GM12878 (cell line): ENCODE data around the gene RALGAPA2. TPM values are rescaled to one million over a fixed set of nuclear protein-coding genes. Genes with fewer than 3 reads are reported as not detected.

Experiments
- ATAC-seq: fragments of 200-7000 bp; cut with Tn5 transposase; 3 replicates; pipeline ENCODE4 v1.9.1; 2020; ENCODE audit warnings: mild to moderate bottlenecking, moderate library complexity
- BruUV-seq: library from RNA; stranded (reverse); fragments of 400-500 nt; replicated peaks from 2 replicates; lab custom pipeline; 2021; lab: Mats Ljungman, UMichigan
- CTCF ChIA-PET: fragments of 300-600 bp; sonication (Branson Sonifier 250); formaldehyde crosslinking; extraction: SDS; loops from one replicate; lab custom pipeline; 2021; ENCODE audit warnings: inconsistent platforms; lab: Yijun Ruan, JAX
- POLR2A ChIA-PET: fragments of 350-600 bp; formaldehyde crosslinking; extraction: SDS; loops from one replicate; lab custom pipeline; 2021; ENCODE audit warnings: inconsistent platforms; lab: Charles Lee
- RAD21 ChIA-PET: fragments of 300-600 bp; sonication (Branson Sonifier 250); formaldehyde crosslinking; loops from one replicate; lab custom pipeline; 2023; ENCODE audit warnings: antibody characterized with exemption; ENCODE audit not compliant: unreplicated experiment; lab: Charles Lee
- SMC1A ChIA-PET: fragments of 300-600 bp; sonication (Branson Sonifier 250); formaldehyde crosslinking; loops from one replicate; lab custom pipeline; 2023; ENCODE audit not compliant: unreplicated experiment, uncharacterized antibody; lab: Charles Lee
- DNase-seq: peaks from one replicate; pipeline ENCODE4 v3.0.0-alpha.2; 2011; ENCODE audit warnings: low read depth, low spot score
- FAIRE-seq: peaks from 3 replicates; lab custom pipeline; 2011; peaks lifted over from hg19 to GRCh38; lab: Jason Lieb, UNC
- H2AFZ ChIP-seq: 2 replicates; pipeline ENCODE4 v1.6.0; 2011; ENCODE audit warnings: low read depth, low read length, control low read depth; ENCODE audit not compliant: control insufficient read depth
- H3K27ac ChIP-seq: 2 replicates; pipeline ENCODE4 v1.5.1; 2011; ENCODE audit warnings: control low read depth; ENCODE audit not compliant: control insufficient read depth, insufficient read depth
- H3K27me3 ChIP-seq, 2 experiments: replicated peaks in 1 of 2; 2 replicates each; pipeline versions ENCODE4 v1.6.0 to v1.6.1; 2011; ENCODE audit warnings: low read length in 1 of 2; ENCODE audit not compliant: control insufficient read depth in 2 of 2, insufficient read depth in 2 of 2
- H3K36me3 ChIP-seq, 2 experiments: 2 replicates each; pipeline ENCODE4 v1.5.1; 2011; ENCODE audit warnings: low read length in 1 of 2; ENCODE audit not compliant: control insufficient read depth in 2 of 2, insufficient read depth in 2 of 2
- H3K4me1 ChIP-seq: 2 replicates; pipeline ENCODE4 v1.6.1; 2011; ENCODE audit warnings: mild to moderate bottlenecking, low read length, moderate library complexity, mixed read lengths; ENCODE audit not compliant: control insufficient read depth, insufficient read depth
- H3K4me2 ChIP-seq: 2 replicates; pipeline ENCODE4 v1.6.0; 2011; ENCODE audit warnings: control low read depth; ENCODE audit not compliant: control insufficient read depth, insufficient read depth
- H3K4me3 ChIP-seq: fragments of 200-600 bp; sonication (generic); 2 replicates; pipeline ENCODE4 v1.5.1; 2016
- H3K79me2 ChIP-seq: 2 replicates; pipeline ENCODE4 v1.6.0; 2011; ENCODE audit warnings: low read length; ENCODE audit not compliant: control insufficient read depth, insufficient read depth
- H3K9ac ChIP-seq: 2 replicates; pipeline ENCODE4 v1.8.0; 2011; ENCODE audit warnings: low read length, control low read depth, mixed read lengths; ENCODE audit not compliant: control insufficient read depth, insufficient read depth
- H3K9me3 ChIP-seq: replicated peaks from 3 replicates; pipeline ENCODE4 v1.5.1; 2011; ENCODE audit warnings: mild to moderate bottlenecking, low read length; ENCODE audit not compliant: control insufficient read depth, insufficient read depth
- H4K20me1 ChIP-seq: 2 replicates; pipeline ENCODE4 v1.6.0; 2011; ENCODE audit not compliant: control insufficient read depth, insufficient read depth
- CHD2 ChIP-seq: IDR thresholded peaks from 2 replicates; pipeline ENCODE4 v1.6.1; 2011; ENCODE audit warnings: low read depth, low read length, improper control_type of control experiment, borderline replicate concordance
- CUX1 ChIP-seq: IDR thresholded peaks from 2 replicates; pipeline ENCODE4 v1.6.1; 2012; ENCODE audit warnings: improper control_type of control experiment, low read depth, low read length; ENCODE audit not compliant: insufficient replicate concordance
- HSF1 ChIP-seq: fragments of 150-350 bp; IDR thresholded peaks from 2 replicates; pipeline ENCODE4 v1.6.1; 2014; ENCODE audit warnings: mild to moderate bottlenecking, low read depth, low read length
- JUNB ChIP-seq: IDR thresholded peaks from 2 replicates; pipeline ENCODE4 v1.6.1; 2016; ENCODE audit warnings: antibody characterized with exemption, mild to moderate bottlenecking
- RUNX3 ChIP-seq: IDR thresholded peaks from 2 replicates; pipeline ENCODE4 v1.6.1; 2012; ENCODE audit warnings: low read length, inconsistent platforms
- SIN3A ChIP-seq: IDR thresholded peaks from 2 replicates; pipeline ENCODE4 v1.6.1; 2012; ENCODE audit warnings: low read depth, low read length, improper control_type of control experiment
- WRNIP1 ChIP-seq: IDR thresholded peaks from 2 replicates; pipeline ENCODE4 v1.6.1; 2011; ENCODE audit warnings: low read depth, low read length, improper control_type of control experiment, borderline replicate concordance
- ZBED1 ChIP-seq: IDR thresholded peaks from 2 replicates; pipeline ENCODE4 v1.6.1; 2016; ENCODE audit warnings: borderline replicate concordance
- ZNF217 ChIP-seq: fragments of 450-650 bp; IDR thresholded peaks from 2 replicates; pipeline ENCODE4 v1.6.1; 2017; ENCODE audit warnings: antibody characterized with exemption, mild to moderate bottlenecking
- WGBS: methylation state at CpG from one replicate; pipeline ENCODE4 v1.1.6; 2016; ENCODE audit warnings: low lambda C conversion rate; ENCODE audit not compliant: insufficient replicate concordance, insufficient coverage; ENCODE audit errors: missing lambda C conversion rate; 5-methylcytosine and 5-hydroxymethylcytosine counted together
- in situ Hi-C: fragments of 300-500 bp; cut with MboI; formaldehyde crosslinking; loops from 9 replicates; pipeline ENCODE4 v1.14.3; 2018; ENCODE audit warnings: mixed read lengths
- intact Hi-C: fragments of 100-400 bp; cut with micrococcal nuclease; formaldehyde crosslinking; loops from one replicate; pipeline ENCODE4 v1.14.2; 2022; ENCODE audit not compliant: unreplicated experiment
- polyA plus RNA-seq, 11 experiments: library from polyadenylated mRNA; depleted of rRNA in 4 of 11; unstranded in 6 of 11; stranded (reverse) in 5 of 11; fragments of >200 nt; fragmentation: Nextera tagmentation in 4 of 11; fragmentation: Illumina TruSeq in 1 of 11; extraction: Ambion mirVana in 4 of 11; extraction: Trizol in 1 of 11; gene quantifications; 1 replicate in 1 of 11; 2 replicates in 10 of 11; pipeline versions ENCODE4 v1.2.1 to v1.2.3, GENCODE V29; 2011 to 2016; ENCODE audit warnings: inconsistent platforms in 2 of 11, missing spikeins in 2 of 11, low read depth in 1 of 11
- total RNA-seq, 4 experiments: library from RNA; depleted of rRNA in 3 of 4; stranded (reverse); fragments of >200 nt in 3 of 4; fragmentation: Illumina TruSeq in 1 of 4; extraction: Trizol in 1 of 4; gene quantifications; 2 replicates each; pipeline versions ENCODE4 v1.2.1 to v1.2.3, GENCODE V29; 2013 to 2021

RALGAPA2 gene
- total and polyA plus RNA-seq, 10 of the 15 experiments (the other 5 are each of a cell fraction or from before 2014, with no cell fraction given) = 2.9 to 29.4 (median 19.6) TPM

- no peak for TF ChIP-seq CUX1
- no peak for TF ChIP-seq ZNF217
Observed at GRCh38 chr20:20456741-20457140, 255.7 kb downstream of the RALGAPA2 start (continued).

- 86% methylated on average over 2 of the region's 2 CpGs for WGBS
- POLR2A ChIA-PET = interaction anchor here (0.9 to 6.4 kb wide), 2 partner anchors 9 to 36 kb away, joined by 4 to 46 read pairs; no protein-coding TSS in a partner anchor
- Histone ChIP-seq H3K9me3 (no peaks in the 10 kb centered on the region), H3K4me3 (no peak overlapping the region), H3K4me1 (peaks cover 25% of the 10 kb centered on the region), H3K4me2 (no peak overlapping the region), H3K27ac (peak overlapping the region; percentile 38; the same call in 1 of the 2 replicates), H4K20me1 (no peaks in the 10 kb centered on the region), H3K79me2 (no peaks in the 10 kb centered on the region; the same call in 1 of the 2 replicates), H3K27me3 (no peaks in the 10 kb centered on the region), H3K9ac (no peak overlapping the region), H2AFZ (no peak overlapping the region), H3K36me3 (peaks cover 3 to 7% of the 10 kb centered on the region in 2 experiments; a peak in 2 of 4 replicates)
- peak; percentile 30 for ATAC-seq
- in situ Hi-C loops = no loop called here
- TF ChIP-seq ZBED1 = 0 out of 2 replicates have a peak, but pooled peaks have one; percentile 34
- TF ChIP-seq CHD2 = no peak
- TF ChIP-seq JUNB = peak; percentile 33; the same call in 1 of the 2 replicates
- peak; percentile 22; the same call in 1 of the 2 replicates for TF ChIP-seq RUNX3
- no peak for TF ChIP-seq SIN3A
- no peak for TF ChIP-seq HSF1
- no peak for TF ChIP-seq WRNIP1
- SMC1A ChIA-PET = interaction anchor here (0.9 to 13.7 kb wide), 9 partner anchors 8 to 138 kb away, joined by 3 to 163 read pairs (median 4); no protein-coding TSS in a partner anchor
- no TSS peak for BruUV-seq
- no peak for FAIRE-seq
- no peak for DNase-seq
- RAD21 ChIA-PET = interaction anchor here (1.0 to 1.3 kb wide), 3 partner anchors 12 to 110 kb away, joined by 3 to 5 read pairs (median 3); no protein-coding TSS in a partner anchor
- intact Hi-C loops = loop anchor here (10.0 kb wide), 1 partner anchor 631 kb away; no protein-coding TSS in a partner anchor
- CTCF ChIA-PET = interaction anchor here (0.6 to 2.2 kb wide), 4 partner anchors 9 to 153 kb away, joined by 3 to 8 read pairs (median 3); no protein-coding TSS in a partner anchor
Observed at GRCh38 chr20:20455926-20456325, 256.5 kb downstream of the RALGAPA2 start.
